Prostate gland (tissue), 2 donors: Measurements from ENCODE around the gene RNF151.

Experiments
- POLR2A ChIP-seq: fragments of 450-650 bp; IDR thresholded peaks from one replicate; pipeline ENCODE4 v1.6.1; 2016; ENCODE audit warnings: antibody characterized with exemption, mild to moderate bottlenecking
- POLR2AphosphoS5 ChIP-seq: sonication (generic); formaldehyde crosslinking; IDR thresholded peaks from one replicate; pipeline ENCODE4 v1.6.1; 2017; ENCODE audit warnings: antibody characterized with exemption
- TF ChIP-seq, protein P1 (sequence below), 4 experiments: fragments of 200-600 bp in 2 of 4; fragments of 450-650 bp in 2 of 4; sonication (generic) in 2 of 4; IDR thresholded peaks; 1 replicate in 3 of 4; 2 replicates in 1 of 4; pipeline ENCODE4 v1.5.1; 2016 to 2019; ENCODE audit warnings: antibody characterized with exemption in 4 of 4, mild to moderate bottlenecking in 2 of 4, moderate library complexity in 2 of 4

DNA sequence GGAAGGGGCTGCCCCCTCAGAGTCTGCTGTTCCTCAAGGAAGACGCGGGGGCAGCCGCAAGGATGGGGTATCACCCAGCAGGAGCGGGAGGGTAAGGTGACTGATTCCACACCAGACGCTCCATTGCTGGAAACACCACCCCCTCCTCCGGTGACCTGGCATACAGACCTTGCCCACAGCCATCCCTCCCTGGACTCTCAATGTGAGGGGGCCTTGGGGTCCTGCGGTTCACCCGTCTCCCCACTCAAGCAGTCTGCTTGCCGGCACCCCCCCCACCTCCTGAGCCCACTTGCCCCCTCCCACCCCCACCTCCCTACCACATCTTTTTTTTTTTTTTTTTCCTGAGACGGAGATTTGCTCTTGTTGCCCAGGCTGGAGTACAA is 36.3 kb upstream of the RNF151 start:
- no peak for TF ChIP-seq POLR2A
- TF ChIP-seq, protein P1, sequence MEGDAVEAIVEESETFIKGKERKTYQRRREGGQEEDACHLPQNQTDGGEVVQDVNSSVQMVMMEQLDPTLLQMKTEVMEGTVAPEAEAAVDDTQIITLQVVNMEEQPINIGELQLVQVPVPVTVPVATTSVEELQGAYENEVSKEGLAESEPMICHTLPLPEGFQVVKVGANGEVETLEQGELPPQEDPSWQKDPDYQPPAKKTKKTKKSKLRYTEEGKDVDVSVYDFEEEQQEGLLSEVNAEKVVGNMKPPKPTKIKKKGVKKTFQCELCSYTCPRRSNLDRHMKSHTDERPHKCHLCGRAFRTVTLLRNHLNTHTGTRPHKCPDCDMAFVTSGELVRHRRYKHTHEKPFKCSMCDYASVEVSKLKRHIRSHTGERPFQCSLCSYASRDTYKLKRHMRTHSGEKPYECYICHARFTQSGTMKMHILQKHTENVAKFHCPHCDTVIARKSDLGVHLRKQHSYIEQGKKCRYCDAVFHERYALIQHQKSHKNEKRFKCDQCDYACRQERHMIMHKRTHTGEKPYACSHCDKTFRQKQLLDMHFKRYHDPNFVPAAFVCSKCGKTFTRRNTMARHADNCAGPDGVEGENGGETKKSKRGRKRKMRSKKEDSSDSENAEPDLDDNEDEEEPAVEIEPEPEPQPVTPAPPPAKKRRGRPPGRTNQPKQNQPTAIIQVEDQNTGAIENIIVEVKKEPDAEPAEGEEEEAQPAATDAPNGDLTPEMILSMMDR (IDR thresholded peaks at IDR 0.05), result no peak
- TF ChIP-seq POLR2AphosphoS5, result no peak
